ENCODE measurements around the gene DUSP15. TPM values are rescaled to one million over a fixed set of nuclear protein-coding genes. Genes with fewer than 3 reads are reported as not detected.

DUSP15 gene
- total RNA-seq (2022; extraction: Qiagen RNA extraction) = 0.39 to 1.0 TPM (median 0.83 TPM) in 5 replicates

DNA sequence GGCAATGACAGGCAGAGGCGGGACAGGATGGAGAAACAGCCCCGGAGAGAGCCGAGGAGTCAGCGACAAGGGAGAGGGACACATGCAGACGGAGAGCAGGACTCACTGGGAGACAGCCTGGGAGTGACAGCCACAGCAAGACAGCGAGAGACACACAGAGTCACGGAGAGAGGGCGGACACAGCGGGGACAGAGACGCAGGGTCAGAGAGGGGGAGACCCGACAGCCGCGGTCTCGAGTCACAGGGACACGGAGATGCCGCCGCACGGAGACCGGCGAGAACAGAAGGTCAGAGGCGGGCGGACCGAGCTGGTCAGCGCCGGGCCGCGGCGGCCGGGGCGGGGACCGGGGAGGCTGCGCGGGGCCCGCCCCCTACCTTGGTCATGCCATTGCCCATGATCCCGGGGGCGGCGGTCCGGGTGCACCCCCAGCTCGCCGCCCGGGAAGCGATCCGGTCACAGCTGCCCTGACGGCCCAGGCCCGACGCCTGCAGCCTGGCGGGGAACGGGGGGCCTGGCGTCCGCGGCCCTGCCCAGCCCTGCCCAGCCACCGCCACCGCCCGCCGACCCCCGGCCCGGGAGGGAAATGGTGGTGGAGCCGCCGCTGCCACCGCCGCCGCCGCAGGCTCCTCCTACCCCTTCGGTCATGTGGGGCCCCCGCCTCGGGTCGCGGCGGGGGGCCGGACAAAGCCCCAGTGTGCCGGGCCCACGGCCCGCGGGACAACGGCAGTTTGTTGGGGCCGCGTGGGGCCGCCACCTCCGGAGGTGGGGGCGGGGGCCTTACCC, at the start of gene DUSP15, which contains the start of gene TTLL9:
Gene DUSP15, minus strand, starts transcription at position 586 of the 784 bp plus-strand sequence. Its CDS starts 190 bp downstream, at position 396.
Gene TTLL9, plus strand, starts transcription at position 693 of the 784 bp plus-strand sequence. CDS start 493 bp downstream, outside the sequence.

DNA sequence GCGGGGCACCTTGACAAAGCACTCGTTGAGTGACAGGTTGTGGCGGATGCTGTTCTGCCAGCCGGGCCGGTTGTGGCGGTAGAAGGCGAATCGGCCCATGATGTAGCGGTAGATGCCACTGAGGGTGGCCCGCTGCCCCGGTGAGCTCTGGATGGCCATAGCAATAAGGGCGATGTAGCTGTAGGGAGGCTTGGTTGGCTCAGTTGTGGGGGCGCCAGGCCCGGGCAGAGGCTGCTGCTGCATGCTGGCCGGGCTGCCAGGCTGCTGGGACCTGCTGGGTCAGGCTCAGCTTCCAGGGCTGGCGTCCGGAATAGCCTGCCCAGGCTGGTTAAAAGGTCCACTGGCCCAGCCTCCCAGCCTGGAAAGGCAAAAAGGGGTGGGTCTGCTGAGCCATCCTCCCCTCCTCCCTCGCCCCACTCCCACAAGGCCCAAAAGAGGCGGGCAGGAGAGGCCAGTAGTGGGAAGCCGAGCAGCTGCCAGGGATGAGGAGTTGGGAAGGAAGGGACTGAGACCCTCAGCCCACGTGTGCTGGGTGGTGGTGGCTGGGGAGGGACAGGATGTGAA, 24.9 kb downstream of the DUSP15 start, which contains the start of gene FOXS1:
Gene FOXS1, minus strand, starts transcription at position 305 of the 564 bp plus-strand sequence. Its CDS starts 62 bp downstream, at position 243.

GRCh38 chr20:31819083-31819784, 51.1 kb downstream of the DUSP15 start, which contains the start of gene MYLK2:
TSS of gene MYLK2 (plus strand) at chr20:31819356. CDS start at chr20:31819581, 225 bp downstream.

Other genes starting within 250 kb of the DUSP15 start
- not detected in 5 replicates for gene COX4I2, start 232.6 kb downstream of the DUSP15 start, total RNA-seq (2022; extraction: Qiagen RNA extraction)
- 276 to 351 TPM (median 289 TPM) in 5 replicates for gene BCL2L1, start 147.7 kb downstream of the DUSP15 start, total RNA-seq (2022; extraction: Qiagen RNA extraction)
- 97.7 to 131 TPM (median 102 TPM) in 5 replicates for gene TPX2, start 131.2 kb downstream of the DUSP15 start, total RNA-seq (2022; extraction: Qiagen RNA extraction)
- gene MYLK2, start 51.2 kb downstream of the DUSP15 start, total RNA-seq (2022; extraction: Qiagen RNA extraction) = 0.52 to 0.66 TPM (median 0.58 TPM) in 5 replicates
- 0.20 to 0.42 TPM (median 0.39 TPM) in 5 replicates for gene FOXS1, start 24.9 kb downstream of the DUSP15 start, total RNA-seq (2022; extraction: Qiagen RNA extraction)
- gene TTLL9, start 107 bp upstream of the DUSP15 start, total RNA-seq (2022; extraction: Qiagen RNA extraction) = 0.05 to 0.18 TPM (median 0.08 TPM) in 5 replicates
- gene PDRG1, start 81.5 kb upstream of the DUSP15 start, total RNA-seq (2022; extraction: Qiagen RNA extraction) = 28.9 to 32.9 TPM (median 30.7 TPM) in 5 replicates
- 0.01 to 0.02 TPM in 2 of 5 replicates, not detected in the others for gene XKR7, start 97.6 kb upstream of the DUSP15 start, total RNA-seq (2022; extraction: Qiagen RNA extraction)
- 0.28 to 0.68 TPM (median 0.36 TPM) in 5 replicates for gene CCM2L, start 139.9 kb upstream of the DUSP15 start, total RNA-seq (2022; extraction: Qiagen RNA extraction)
- gene HCK, start 181.7 kb upstream of the DUSP15 start, total RNA-seq (2022; extraction: Qiagen RNA extraction) = 0.09 to 0.13 TPM (median 0.11 TPM) in 5 replicates
- gene TM9SF4, start 239.2 kb upstream of the DUSP15 start, total RNA-seq (2022; extraction: Qiagen RNA extraction) = 33.5 to 41.8 TPM (median 37.5 TPM) in 5 replicates

All from A549 treated with Hydrocortisone at 1 μM for 4 hours (cell line).